ENCODE measurements around the gene NSMCE1.

NSMCE1 gene

DNA sequence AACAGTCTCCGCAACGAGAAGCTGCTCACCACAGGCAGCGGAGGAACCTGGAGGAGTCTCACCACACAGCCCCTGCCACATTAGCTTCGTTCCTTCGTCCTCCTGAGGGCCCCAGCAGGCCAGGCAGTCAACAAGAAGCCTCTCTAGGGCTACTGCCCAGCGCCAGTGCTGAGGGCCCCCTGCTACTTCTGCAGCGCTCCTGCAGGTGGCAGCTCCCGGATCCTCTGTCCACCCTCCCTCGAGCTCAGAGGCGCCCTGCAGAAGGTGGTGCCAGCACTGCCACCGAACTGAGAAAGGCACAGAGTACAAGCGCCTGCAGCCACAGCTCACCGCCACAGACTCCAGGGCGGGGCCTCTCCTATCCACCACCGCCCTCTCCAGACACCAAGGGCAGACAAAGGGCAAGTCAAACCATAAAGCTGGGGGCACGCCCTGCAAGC is 38.0 kb downstream of the NSMCE1 start:
- peak; percentile 53 for DNase-seq (ENCODE audit: low read depth)

- DNase-seq (ENCODE audit: low read depth), result no peak
These were observed 38.6 kb downstream of the NSMCE1 start for GRCh38 chr16:27229891-27230470.

GRCh38 chr16:27228621-27229501 is 39.7 kb downstream of the NSMCE1 start:
- no peak for DNase-seq (ENCODE audit: low read depth)

GRCh38 chr16:27228045-27228444 is 40.5 kb downstream of the NSMCE1 start:
- no peak for DNase-seq (ENCODE audit: low read depth)

- no peak for DNase-seq (ENCODE audit: low read depth)
These were observed 41.4 kb downstream of the NSMCE1 start for GRCh38 chr16:27226976-27227705.

- no peak for DNase-seq (ENCODE audit: low read depth)
These were observed 42.1 kb downstream of the NSMCE1 start for GRCh38 chr16:27226476-27226875.

- no peak for DNase-seq (ENCODE audit: low read depth)
These were observed 42.8 kb downstream of the NSMCE1 start for GRCh38 chr16:27225536-27226360.

DNA sequence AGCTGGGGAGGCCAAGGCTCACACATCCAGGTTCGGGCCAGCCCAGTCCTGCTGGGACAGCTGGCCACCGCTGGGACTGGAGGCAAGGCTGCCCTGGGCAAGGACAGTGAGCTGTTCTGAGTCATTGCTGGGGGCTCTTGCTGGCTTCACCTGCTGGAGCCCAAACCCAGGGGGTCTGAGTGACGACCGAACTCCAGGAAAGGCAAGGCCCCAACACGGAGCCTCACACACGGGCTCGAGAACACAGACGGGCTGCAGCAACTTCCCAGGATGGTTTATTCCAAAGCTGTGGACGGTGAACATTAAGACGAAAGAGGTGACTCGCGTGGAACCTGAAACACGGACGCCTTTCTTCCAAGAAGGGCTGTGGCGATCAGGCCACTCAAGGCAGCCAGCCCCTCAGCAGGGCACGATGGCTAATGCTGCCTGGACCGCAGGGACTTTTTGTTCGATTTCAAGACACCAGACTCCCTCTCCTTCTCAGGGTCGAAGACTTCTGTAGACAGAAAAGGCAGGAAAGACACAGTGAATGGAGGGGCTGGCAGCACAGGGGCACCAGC is 43.8 kb downstream of the NSMCE1 start:
- no peak for DNase-seq (ENCODE audit: low read depth)

DNA sequence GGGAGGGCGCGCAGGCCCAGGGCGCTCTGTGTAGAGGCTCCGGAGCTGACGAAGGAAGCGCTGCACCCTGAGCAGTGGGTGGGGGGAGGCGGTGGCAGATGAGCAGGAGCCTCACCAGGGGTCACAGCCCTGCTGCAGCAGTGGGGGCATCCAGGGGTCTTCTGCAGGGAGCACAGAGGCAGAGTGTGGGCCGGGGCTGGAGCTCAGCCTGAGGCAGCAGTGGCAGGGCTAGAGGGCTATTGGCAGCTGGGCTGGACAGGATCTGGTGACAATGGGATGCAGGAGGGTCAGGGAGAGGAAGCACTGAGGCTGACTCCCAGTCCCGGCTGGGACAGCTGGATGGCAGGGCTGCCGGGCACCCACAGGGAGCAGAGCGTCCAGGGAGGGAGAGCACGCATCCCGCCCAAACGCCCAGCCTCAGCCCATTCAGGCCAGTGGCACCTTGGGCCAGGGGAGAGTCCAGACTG is 44.3 kb downstream of the NSMCE1 start:
- no peak for DNase-seq (ENCODE audit: low read depth)

GRCh38 chr16:27223701-27224100 is 44.9 kb downstream of the NSMCE1 start:
- DNase-seq (ENCODE audit: low read depth), result no peak

DNA sequence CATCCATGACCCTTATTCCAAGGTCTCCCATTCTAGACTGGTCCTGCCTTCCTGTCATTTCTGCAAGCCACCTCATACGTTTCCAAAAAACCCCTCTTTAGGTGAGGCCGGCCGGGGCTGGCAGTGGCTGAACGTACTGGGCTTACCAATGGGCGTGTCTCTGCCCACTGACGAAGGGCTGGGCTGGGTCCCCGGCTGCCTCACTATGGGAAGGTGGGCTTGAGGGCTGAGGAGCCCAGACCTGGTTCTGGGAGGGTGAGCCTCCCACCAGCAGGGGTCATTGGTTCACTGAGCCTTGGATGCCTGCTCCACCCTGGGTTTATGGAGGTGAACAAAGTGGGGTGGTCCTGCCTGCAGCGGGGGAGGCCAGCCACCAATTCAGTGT is 45.4 kb downstream of the NSMCE1 start:
- no peak for DNase-seq (ENCODE audit: low read depth)

DNA sequence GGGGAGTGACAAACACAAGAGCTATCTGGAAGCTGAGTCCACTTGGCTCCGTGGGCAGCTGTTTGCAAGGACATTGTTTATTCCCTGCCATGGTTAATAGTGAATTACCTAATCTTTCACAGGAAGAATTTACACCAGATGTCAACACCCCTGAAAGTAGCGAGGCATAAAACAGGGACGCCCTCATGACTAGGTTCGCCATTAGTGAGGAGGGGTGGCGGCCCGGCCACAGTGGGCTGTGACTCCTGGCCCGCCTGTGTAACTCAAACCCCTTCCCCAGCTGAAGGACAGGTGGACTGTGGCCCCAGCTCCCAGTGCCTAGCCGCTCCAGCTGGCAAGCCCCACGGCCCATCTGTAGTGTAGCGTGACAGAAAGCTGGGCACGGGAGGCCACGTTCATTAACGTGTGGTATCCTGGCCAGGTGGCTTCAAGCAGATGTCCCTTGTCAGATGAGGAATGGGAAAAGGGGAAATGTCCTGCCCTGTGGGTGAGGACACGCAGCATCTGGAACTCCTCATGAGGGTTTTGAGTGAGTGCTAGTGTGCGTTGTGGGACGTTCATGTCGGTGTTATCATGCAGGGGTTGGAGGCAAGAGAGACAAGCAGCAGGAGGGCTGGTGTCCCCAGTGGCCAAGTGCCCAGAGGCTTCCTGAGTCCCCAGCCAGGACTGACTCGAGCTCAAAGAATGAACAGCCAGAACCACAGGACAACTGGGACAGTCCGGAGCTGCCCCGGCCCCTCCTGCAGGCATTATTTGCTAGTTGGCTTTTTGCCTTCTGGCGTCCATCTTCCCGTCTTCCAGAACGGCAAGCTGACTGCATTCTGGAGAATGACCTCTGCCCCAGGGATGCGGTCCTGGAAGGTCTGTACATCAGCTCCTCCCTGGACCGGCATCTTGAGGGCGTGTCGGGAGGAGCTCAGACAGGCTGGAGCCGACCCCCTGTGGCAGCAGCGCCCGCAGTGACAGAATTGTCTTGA is 46.0 kb downstream of the NSMCE1 start:
- DNase-seq (ENCODE audit: low read depth), result no peak

DNA sequence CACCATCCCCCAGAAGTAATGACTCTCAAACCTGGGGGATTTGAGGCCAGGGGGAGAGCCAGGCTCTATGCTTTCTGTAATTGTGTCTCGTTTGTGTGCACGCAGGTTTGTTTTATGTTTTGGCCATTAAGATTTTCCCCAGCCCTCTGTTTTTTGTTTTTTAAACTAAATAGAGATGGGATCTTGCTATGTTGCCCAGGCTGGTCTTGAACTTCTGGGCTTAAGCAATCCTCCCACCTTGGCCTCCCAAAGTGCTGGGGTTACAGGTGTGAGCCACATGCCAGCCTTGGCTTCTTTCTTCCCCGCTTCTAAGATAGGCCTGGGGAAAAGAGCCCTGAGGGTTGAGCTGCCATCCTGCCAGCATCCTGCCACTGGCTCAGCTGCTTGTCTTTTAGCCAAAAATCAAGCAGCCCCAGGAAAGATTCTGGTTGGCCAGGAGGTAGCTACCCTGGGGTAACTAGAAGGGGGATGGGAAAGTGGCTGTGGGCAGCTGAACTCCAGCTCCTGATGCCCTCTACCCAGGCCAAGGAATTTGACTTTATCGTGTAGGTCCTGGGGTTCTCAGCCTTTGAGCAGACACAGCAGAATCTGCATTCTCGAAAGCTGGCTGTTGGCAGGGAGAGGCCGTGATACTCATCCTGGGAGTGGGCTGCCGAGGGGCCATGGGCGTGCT is 46.9 kb downstream of the NSMCE1 start:
- no peak for DNase-seq (ENCODE audit: low read depth)

GRCh38 chr16:27220991-27221390 is 47.6 kb downstream of the NSMCE1 start:
- DNase-seq (ENCODE audit: low read depth), result no peak

DNA sequence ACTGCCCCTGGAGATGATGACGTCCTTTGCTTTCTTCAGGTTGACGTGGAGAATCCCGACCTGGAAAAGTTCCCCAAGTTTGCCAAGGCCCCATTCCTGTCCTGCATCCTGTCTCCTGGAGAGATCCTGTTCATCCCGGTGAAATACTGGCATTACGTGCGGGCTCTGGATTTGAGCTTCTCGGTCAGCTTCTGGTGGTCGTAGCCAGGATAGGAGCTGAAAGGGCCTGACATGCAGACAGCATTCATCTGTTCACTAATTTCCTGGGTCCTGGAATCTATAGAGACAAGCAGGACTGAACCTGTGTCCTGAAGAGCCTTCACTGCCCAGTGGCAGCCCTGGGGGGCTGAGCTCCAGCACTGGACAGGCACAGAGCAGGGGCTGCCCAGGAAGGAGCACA is 48.0 kb downstream of the NSMCE1 start:
- DNase-seq (ENCODE audit: low read depth), result no peak

- no peak for DNase-seq (ENCODE audit: low read depth)
These were observed 48.5 kb downstream of the NSMCE1 start for GRCh38 chr16:27220120-27220519.

- no peak for DNase-seq (ENCODE audit: low read depth)
These were observed 49.4 kb downstream of the NSMCE1 start for GRCh38 chr16:27219161-27219560.

DNA sequence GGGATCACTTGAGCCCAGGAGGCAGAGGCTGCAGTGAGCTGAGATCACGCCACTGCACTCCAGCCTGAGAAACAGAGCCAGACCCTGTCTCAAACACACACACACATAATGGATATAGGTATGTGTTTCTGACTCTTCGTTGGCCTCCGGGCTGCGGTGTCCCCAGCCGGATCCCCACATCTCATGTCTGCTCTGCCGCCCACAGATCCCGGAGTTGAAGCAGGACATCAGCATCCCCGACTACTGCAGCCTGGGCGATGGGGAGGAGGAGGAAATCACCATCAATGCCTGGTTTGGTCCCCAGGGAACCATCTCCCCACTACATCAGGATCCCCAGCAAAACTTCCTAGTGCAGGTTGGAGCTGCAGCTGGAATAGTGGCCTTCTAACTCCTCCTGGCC is 49.8 kb downstream of the NSMCE1 start:
- DNase-seq (ENCODE audit: low read depth), result no peak

- DNase-seq (ENCODE audit: low read depth), result no peak
These were observed 51.3 kb downstream of the NSMCE1 start for GRCh38 chr16:27217256-27217655.
